Measurements from ENCODE around the gene YRDC.

- TF ChIP-seq EZH2 (IDR thresholded peaks at IDR 0.05; ENCODE audit: insufficient read depth, poor library complexity, severe bottlenecking) (no peak), EZH2phosphoT487 (IDR thresholded peaks at IDR 0.05; ENCODE audit: insufficient read depth, low read depth) (no peak)
Measured at GRCh38 chr1:37782491-37782890, 25.5 kb downstream of the YRDC start.

Data from GM23248 (cell line).